Glutamatergic neuron (in vitro differentiated cells): ENCODE data around the gene NR1I3. TPM values are rescaled to one million over a fixed set of nuclear protein-coding genes. Genes with fewer than 3 reads are reported as not detected.

Experiments
- DNase-seq: peaks from one replicate; pipeline ENCODE4 v3.0.0; 2022
- H3K27ac Mint-ChIP-seq: one replicate; pipeline ENCODE4 v1.8.0; 2020; ENCODE audit warnings: mild to moderate bottlenecking, mixed read lengths, inconsistent platforms; ENCODE audit not compliant: unreplicated experiment
- H3K27me3 Mint-ChIP-seq: one replicate; pipeline ENCODE4 v1.8.0; 2020; ENCODE audit warnings: mild to moderate bottlenecking, moderate library complexity, mixed read lengths, inconsistent platforms; ENCODE audit not compliant: unreplicated experiment
- H3K36me3 Mint-ChIP-seq: one replicate; pipeline ENCODE4 v1.8.0; 2020; ENCODE audit warnings: mild to moderate bottlenecking, mixed read lengths, inconsistent platforms; ENCODE audit not compliant: unreplicated experiment
- H3K4me1 Mint-ChIP-seq: one replicate; pipeline ENCODE4 v1.8.0; 2020; ENCODE audit warnings: mild to moderate bottlenecking, low read depth, mixed read lengths, inconsistent platforms; ENCODE audit not compliant: unreplicated experiment
- H3K4me3 Mint-ChIP-seq: one replicate; pipeline ENCODE4 v1.8.0; 2020; ENCODE audit warnings: mild to moderate bottlenecking, mixed read lengths, inconsistent platforms; ENCODE audit not compliant: unreplicated experiment
- H3K9me3 Mint-ChIP-seq: one replicate; pipeline ENCODE4 v1.8.0; 2020; ENCODE audit warnings: mild to moderate bottlenecking, moderate library complexity, mixed read lengths, inconsistent platforms; ENCODE audit not compliant: unreplicated experiment
- CTCF ChIP-seq: fragments of 200-600 bp; sonication (generic); IDR thresholded peaks from one replicate; pipeline ENCODE4 v1.5.0; 2021; ENCODE audit not compliant: partially characterized antibody, unreplicated experiment
- total RNA-seq: library from RNA; stranded (reverse); fragmentation: NEBNext Ultra II Directional; extraction: Animal tissue kit (Norgen Biotek cat#: 25700); gene quantifications from one replicate; pipeline ENCODE4 v1.2.1, GENCODE V29; 2021; ENCODE audit not compliant: unreplicated experiment

The NR1I3 gene
- total RNA-seq, 1 donor from 2014 or later: not detected

DNA sequence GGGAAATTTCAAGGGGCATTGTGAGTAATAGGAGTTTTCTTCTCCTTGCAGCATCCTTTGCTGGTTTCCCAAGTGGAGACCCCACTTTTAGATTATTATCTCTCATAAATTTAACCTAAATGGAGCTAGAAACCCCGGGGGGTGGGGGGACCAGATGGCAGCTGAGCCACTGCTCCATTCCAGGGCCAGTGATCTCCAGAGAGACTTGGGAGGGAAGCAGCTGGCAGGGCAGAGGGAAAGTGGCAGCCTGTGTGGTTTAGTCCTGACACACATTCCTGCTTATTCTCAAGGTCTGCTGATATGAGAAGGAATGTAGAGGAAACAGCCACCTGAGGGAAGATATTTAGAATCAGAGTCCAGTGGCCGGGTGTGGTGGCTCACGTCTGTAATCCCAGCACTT is 36.9 kb upstream of the NR1I3 start:
- DNase-seq: peak; percentile 52
- H3K4me3 Mint-ChIP-seq: no peak overlapping the region
- H3K27ac Mint-ChIP-seq: peak overlapping the region; percentile 52
- H3K4me1 Mint-ChIP-seq: peaks cover 12% of the 10 kb centered on the region
- H3K27me3 Mint-ChIP-seq: no peaks in the 10 kb centered on the region
- no peaks in the 10 kb centered on the region for H3K9me3 Mint-ChIP-seq
- no peaks in the 10 kb centered on the region for H3K36me3 Mint-ChIP-seq
- TF ChIP-seq CTCF: no peak

- Mint-ChIP-seq H3K4me3 (no peak overlapping the region), H3K27ac (no peak overlapping the region), H3K27me3 (no peaks in the 10 kb centered on the region), H3K4me1 (peaks cover 12% of the 10 kb centered on the region), H3K9me3 (no peaks in the 10 kb centered on the region), H3K36me3 (no peaks in the 10 kb centered on the region)
- no peak for DNase-seq
- TF ChIP-seq CTCF: no peak
These were observed 35.4 kb upstream of the NR1I3 start for GRCh38 chr1:161273402-161273801.

DNA sequence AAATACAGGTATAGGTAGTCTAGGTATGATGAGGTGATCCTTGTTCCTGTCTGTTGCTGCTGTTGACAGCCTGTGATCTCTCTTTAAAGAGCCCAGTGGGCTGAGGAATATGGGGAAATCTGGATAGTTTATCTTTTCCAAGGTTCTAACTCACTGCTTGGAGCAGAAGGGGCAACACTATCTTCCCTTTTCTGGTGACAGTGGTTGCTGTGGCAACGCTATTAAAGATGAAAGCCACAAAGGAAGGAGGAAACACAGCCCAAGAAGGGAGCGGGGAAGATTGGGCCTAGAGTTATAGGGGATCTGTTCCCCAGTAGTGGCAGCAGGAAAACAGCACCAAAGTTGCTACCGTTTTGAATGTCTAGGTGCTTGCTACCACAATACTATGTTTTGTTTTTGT is 29.3 kb upstream of the NR1I3 start:
- no peaks in the 10 kb centered on the region for H3K4me1 Mint-ChIP-seq
- no peaks in the 10 kb centered on the region for H3K27me3 Mint-ChIP-seq
- DNase-seq: no peak
- H3K36me3 Mint-ChIP-seq: no peaks in the 10 kb centered on the region
- no peaks in the 10 kb centered on the region for H3K9me3 Mint-ChIP-seq
- no peak overlapping the region for H3K27ac Mint-ChIP-seq
- TF ChIP-seq CTCF: no peak
- H3K4me3 Mint-ChIP-seq: no peak overlapping the region

GRCh38 chr1:161266836-161267235 is 28.8 kb upstream of the NR1I3 start:
- H3K9me3 Mint-ChIP-seq: no peaks in the 10 kb centered on the region
- H3K36me3 Mint-ChIP-seq: no peaks in the 10 kb centered on the region
- no peak overlapping the region for H3K27ac Mint-ChIP-seq
- H3K27me3 Mint-ChIP-seq: no peaks in the 10 kb centered on the region
- no peak for TF ChIP-seq CTCF
- no peak overlapping the region for H3K4me3 Mint-ChIP-seq
- peaks cover under 1% of the 10 kb centered on the region for H3K4me1 Mint-ChIP-seq
- DNase-seq: no peak

DNA sequence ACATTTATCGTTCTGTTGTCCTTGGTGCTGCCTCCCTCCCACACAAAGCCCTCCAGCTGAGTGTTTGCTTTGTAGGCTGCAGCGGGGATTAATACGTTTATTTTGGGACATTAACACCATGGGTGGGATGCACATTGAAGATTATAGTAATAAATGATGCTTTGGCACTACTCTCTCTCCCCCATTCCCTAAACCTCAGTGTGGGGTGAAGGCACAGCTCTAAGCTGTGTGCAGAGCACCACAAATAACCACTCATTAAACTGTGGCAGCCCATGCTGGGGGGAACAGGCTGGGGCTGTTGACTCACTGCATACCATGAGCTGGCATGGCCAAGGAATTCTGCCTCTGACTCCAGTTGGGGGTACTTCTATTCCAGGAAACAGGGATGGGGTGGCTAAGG is 28.2 kb upstream of the NR1I3 start:
- H3K27ac Mint-ChIP-seq: no peak overlapping the region
- no peaks in the 10 kb centered on the region for H3K27me3 Mint-ChIP-seq
- no peaks in the 10 kb centered on the region for H3K36me3 Mint-ChIP-seq
- no peak overlapping the region for H3K4me3 Mint-ChIP-seq
- H3K9me3 Mint-ChIP-seq: no peaks in the 10 kb centered on the region
- peaks cover 7% of the 10 kb centered on the region for H3K4me1 Mint-ChIP-seq
- no peak for TF ChIP-seq CTCF
- no peak for DNase-seq
